Measurements from ENCODE around the gene TRPM2. TPM values are rescaled to one million over a fixed set of nuclear protein-coding genes. Genes with fewer than 3 reads are reported as not detected.

The TRPM2 gene
- total RNA-seq, 4 donors from 2014 or later = 0.29 to 3.1 (median 1.8) TPM

DNA sequence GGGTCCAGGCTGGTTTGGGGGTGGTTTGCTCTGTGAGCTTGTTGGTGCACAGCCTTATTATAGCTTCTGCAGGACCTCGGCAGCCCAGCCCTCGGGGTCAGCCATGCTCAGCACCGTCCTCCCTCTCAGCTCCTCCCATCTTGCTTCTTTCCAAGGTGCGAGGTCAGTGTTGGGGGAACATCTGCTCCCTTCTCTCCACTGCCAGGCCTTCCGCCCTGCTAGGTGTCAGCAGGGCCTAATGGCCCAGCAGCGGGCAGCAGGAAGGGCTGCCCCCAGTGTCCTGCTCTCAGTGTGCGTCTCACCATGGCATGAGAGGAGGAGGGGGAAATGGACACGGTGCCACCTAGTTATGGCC is 65.4 kb downstream of the TRPM2 start:
- no peak for TF ChIP-seq POLR2A (IDR thresholded peaks at IDR 0.05)
- TF ChIP-seq, protein P1, sequence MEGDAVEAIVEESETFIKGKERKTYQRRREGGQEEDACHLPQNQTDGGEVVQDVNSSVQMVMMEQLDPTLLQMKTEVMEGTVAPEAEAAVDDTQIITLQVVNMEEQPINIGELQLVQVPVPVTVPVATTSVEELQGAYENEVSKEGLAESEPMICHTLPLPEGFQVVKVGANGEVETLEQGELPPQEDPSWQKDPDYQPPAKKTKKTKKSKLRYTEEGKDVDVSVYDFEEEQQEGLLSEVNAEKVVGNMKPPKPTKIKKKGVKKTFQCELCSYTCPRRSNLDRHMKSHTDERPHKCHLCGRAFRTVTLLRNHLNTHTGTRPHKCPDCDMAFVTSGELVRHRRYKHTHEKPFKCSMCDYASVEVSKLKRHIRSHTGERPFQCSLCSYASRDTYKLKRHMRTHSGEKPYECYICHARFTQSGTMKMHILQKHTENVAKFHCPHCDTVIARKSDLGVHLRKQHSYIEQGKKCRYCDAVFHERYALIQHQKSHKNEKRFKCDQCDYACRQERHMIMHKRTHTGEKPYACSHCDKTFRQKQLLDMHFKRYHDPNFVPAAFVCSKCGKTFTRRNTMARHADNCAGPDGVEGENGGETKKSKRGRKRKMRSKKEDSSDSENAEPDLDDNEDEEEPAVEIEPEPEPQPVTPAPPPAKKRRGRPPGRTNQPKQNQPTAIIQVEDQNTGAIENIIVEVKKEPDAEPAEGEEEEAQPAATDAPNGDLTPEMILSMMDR (IDR thresholded peaks at IDR 0.05) = no peak
- peaks cover 0 to 6% of the 10 kb centered on the region in 2 donors for H3K27me3 ChIP-seq
- no peaks in the 10 kb centered on the region for H3K36me3 ChIP-seq
- DNase-seq = no peak
- intact Hi-C loops (cut with DNase I; ENCODE audit: low total_unique reads) = no loop called here
- H3K4me1 ChIP-seq = no peaks in the 10 kb centered on the region
- H3K4me3 ChIP-seq = no peak overlapping the region
- no peaks in the 10 kb centered on the region for H3K9me3 ChIP-seq
- H3K27ac ChIP-seq = no peak overlapping the region

DNA sequence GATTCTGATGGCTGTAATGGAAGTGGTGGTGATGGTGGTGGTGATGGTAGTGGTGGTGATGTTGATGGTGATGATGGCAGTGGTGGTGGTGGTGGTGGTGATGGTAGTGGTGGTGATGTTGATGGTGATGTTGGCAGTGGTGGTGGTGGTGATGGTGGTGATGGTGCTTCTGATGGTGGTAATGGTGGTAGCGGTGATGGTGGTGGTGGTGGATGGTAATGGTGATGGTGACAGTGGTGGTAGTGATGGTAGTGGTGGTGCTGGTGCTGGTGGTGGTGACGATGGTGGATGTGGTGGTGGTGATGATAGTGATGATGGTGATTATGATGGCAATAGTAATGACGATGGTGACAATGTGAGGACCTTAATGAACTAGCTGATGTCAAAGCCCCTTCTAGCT is 66.3 kb downstream of the TRPM2 start:
- Histone ChIP-seq H3K27me3 (peaks cover 0 to 6% of the 10 kb centered on the region in 2 donors), H3K36me3 (no peaks in the 10 kb centered on the region), H3K9me3 (no peaks in the 10 kb centered on the region), H3K4me3 (no peak overlapping the region), H3K27ac (no peak overlapping the region), H3K4me1 (no peaks in the 10 kb centered on the region)
- TF ChIP-seq POLR2A (IDR thresholded peaks at IDR 0.05) = no peak
- TF ChIP-seq, protein P1 (IDR thresholded peaks at IDR 0.05) = no peak
- intact Hi-C loops (cut with DNase I; ENCODE audit: low total_unique reads) = no loop called here
- no peak for DNase-seq

DNA sequence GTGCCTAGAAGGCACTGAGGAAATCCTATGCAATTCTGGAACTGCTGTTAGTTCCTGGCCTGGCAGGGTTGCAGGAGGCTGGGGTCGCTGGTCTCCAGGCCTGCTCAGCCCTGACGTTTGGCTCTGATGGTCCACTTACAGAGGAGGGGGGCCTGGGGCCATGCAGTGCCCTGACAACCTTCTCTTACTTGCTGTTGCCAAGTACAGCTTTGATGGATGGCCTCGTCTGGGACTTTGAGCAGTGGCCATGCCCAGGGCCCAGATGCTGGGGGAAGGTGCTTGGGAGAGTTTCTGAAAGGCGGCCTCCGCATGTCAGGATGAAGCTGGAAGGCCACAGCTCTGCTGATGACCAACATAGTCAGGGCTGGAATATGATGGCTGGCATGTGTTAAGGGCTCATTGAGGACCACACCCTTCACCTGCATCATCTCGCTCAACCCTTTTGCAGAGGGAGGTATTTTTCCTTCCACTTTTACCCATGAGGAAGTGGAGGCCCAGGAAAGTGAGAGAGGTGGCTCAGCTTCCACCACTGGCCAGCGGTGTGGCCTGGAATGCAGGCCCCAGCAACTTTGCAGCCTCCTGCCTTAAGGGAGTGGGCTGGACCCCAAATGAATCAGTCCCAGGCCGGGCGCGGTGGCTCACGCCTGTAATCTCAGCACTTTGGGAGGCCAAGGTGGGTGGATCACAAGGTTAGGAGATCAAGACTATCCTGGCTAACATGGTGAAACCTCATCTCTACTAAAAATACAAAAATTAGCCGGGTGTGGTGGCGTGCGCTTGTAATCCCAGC is 67.2 kb downstream of the TRPM2 start:
- intact Hi-C loops (cut with DNase I; ENCODE audit: low total_unique reads) = no loop called here
- H3K27ac ChIP-seq = no peak overlapping the region
- H3K9me3 ChIP-seq = no peaks in the 10 kb centered on the region
- H3K4me1 ChIP-seq = no peaks in the 10 kb centered on the region
- TF ChIP-seq POLR2A (IDR thresholded peaks at IDR 0.05) = no peak
- TF ChIP-seq, protein P1 (IDR thresholded peaks at IDR 0.05) = no peak
- H3K27me3 ChIP-seq = peaks cover 0 to 3% of the 10 kb centered on the region in 2 donors
- H3K4me3 ChIP-seq = no peak overlapping the region
- no peaks in the 10 kb centered on the region for H3K36me3 ChIP-seq
- DNase-seq = no peak

DNA sequence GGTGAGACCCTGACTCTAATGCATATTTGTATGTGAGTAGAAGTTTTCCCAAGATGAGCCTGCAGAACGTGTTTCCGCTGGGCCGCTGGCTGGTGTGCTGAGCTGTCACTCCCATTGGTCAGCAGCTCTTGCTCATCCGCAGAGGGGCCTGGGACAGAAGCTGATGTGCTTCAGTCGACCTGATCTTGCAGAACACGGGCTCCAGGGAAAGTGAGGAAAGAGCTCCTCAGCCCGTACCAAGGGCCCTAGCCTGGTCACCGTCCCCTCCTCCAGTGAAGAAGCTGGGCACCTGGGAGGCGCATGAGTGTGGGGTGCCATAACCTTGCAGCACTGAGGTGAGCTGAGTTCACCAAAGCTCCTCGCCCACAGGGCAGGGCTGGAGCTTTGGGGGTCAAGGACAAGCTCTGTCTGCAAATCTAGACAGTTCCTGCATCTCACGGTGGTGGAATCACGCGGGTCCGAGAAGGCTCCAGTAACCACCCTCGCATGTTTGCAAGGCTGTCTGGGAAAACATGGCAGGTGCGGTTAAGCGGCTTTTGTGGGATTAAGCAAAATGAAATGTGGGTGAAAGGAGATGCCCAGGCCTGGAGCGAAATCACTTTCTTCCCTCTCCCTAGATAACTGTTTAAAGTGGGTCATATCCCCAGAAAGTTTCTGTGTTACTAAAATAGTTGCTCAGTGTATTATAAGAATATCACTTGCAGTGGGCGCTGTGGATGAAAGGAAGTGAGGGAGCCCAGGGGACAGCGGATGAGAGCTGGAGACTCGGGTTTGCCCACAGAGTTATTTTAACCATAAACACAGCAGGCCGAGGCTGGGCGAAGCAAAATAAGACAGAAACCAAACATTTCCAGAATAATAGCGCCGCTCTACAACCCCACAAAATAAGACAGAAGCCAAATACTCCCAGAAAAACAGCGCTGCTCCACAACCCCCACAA is 68.8 kb downstream of the TRPM2 start:
- Histone ChIP-seq H3K27ac (no peak overlapping the region), H3K27me3 (no peaks in the 10 kb centered on the region), H3K36me3 (no peaks in the 10 kb centered on the region), H3K9me3 (no peaks in the 10 kb centered on the region), H3K4me3 (no peak overlapping the region), H3K4me1 (no peaks in the 10 kb centered on the region)
- TF ChIP-seq POLR2A (IDR thresholded peaks at IDR 0.05) = no peak
- intact Hi-C loops (cut with DNase I; ENCODE audit: low total_unique reads) = no loop called here
- DNase-seq = no peak

DNA sequence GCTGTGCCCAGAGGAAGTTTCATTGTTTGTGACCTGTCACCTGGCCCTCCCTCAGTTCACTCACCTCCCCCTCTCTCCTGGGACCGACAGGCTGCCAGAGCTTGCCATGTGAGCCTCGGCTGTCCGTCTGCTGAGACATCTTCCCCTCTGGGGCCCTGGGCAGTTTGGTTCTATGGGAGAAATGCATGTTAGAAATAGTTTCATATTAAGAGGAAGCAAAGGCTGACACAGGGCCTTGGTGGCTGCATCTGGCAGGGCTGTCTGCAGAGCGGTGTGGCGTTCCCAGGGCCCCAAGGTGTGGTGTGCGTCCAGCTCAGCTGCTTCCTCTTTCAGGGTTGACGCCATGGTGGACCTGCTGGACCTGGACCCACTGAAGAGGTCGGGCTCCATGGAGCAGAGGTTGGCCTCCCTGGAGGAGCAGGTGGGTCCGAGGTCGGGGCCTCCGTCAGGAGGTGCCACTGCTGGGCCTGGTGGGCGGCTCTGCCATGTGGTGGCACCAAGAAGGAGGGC is 69.9 kb downstream of the TRPM2 start:
- no peaks in the 10 kb centered on the region for H3K4me1 ChIP-seq
- intact Hi-C loops (cut with DNase I; ENCODE audit: low total_unique reads) = no loop called here
- H3K36me3 ChIP-seq = no peaks in the 10 kb centered on the region
- H3K4me3 ChIP-seq = no peak overlapping the region
- H3K9me3 ChIP-seq = no peaks in the 10 kb centered on the region
- no peak for DNase-seq
- TF ChIP-seq, protein P1 (IDR thresholded peaks at IDR 0.05) = no peak
- no peak for TF ChIP-seq POLR2A (IDR thresholded peaks at IDR 0.05)
- H3K27ac ChIP-seq = no peak overlapping the region
- no peaks in the 10 kb centered on the region for H3K27me3 ChIP-seq
